NCI-H2227 (cell line): ENCODE data around the gene BTBD10.

ENCODE experiments used
- DNase-seq: peaks from one replicate; lab custom pipeline; 2025; ENCODE audit not compliant: unreplicated experiment; lab: John Stamatoyannopoulos, UW

Gene BTBD10

GRCh38 chr11:13462901-13463778 is at the start of gene BTBD10:
Gene BTBD10 (minus strand): TSS chr11:13463222. CDS start chr11:13445124, 18,098 bp downstream.
- peak; percentile 98 for DNase-seq

- no peak for DNase-seq
These were observed 40.4 kb upstream of the BTBD10 start for GRCh38 chr11:13503393-13503792.

- no peak for DNase-seq
These were observed 39.5 kb upstream of the BTBD10 start for GRCh38 chr11:13502492-13502891.

- DNase-seq = no peak
These were observed 32.9 kb upstream of the BTBD10 start, which contains the start of gene PTH for GRCh38 chr11:13495929-13496328. Gene PTH (minus strand): TSS chr11:13495997. CDS start chr11:13492855, 3,142 bp downstream.

- DNase-seq = no peak
These were observed 31.0 kb upstream of the BTBD10 start for GRCh38 chr11:13494051-13494450.

GRCh38 chr11:13487661-13488030 is 24.6 kb upstream of the BTBD10 start:
- peak; percentile 21 for DNase-seq

- DNase-seq = peak; percentile 79
These were observed 24.1 kb upstream of the BTBD10 start for GRCh38 chr11:13486926-13487660.

- DNase-seq = peak; percentile 12
These were observed 17.2 kb upstream of the BTBD10 start for GRCh38 chr11:13480198-13480597.

GRCh38 chr11:13479688-13480087 is 16.7 kb upstream of the BTBD10 start:
- no peak for DNase-seq

- DNase-seq = no peak
These were observed 12.1 kb upstream of the BTBD10 start for GRCh38 chr11:13475091-13475490.

- no peak for DNase-seq
These were observed 10.1 kb upstream of the BTBD10 start for GRCh38 chr11:13473013-13473722.

- no peak for DNase-seq
These were observed 5.7 kb upstream of the BTBD10 start for GRCh38 chr11:13468750-13469149.

- DNase-seq = peak; percentile 44
These were observed 2.9 kb upstream of the BTBD10 start for GRCh38 chr11:13465909-13466371.

GRCh38 chr11:13463779-13464290 is 813 bp upstream of the BTBD10 start:
- no peak for DNase-seq

GRCh38 chr11:13462311-13462900 is 616 bp downstream of the BTBD10 start:
- peak; percentile 68 for DNase-seq

- no peak for DNase-seq
These were observed 1.7 kb downstream of the BTBD10 start for GRCh38 chr11:13461291-13461690.

GRCh38 chr11:13450832-13451397 is 12.1 kb downstream of the BTBD10 start:
- DNase-seq = no peak

- no peak for DNase-seq
These were observed 13.5 kb downstream of the BTBD10 start for GRCh38 chr11:13449522-13449921.

GRCh38 chr11:13448876-13449275 is 14.1 kb downstream of the BTBD10 start:
- no peak for DNase-seq

- no peak for DNase-seq
These were observed 16.6 kb downstream of the BTBD10 start for GRCh38 chr11:13446444-13446843.
